GM23338 (cell line): ENCODE measurements around the gene WSCD1. TPM values are rescaled to one million over a fixed set of nuclear protein-coding genes. Genes with fewer than 3 reads are reported as not detected.

Source experiments
- ATAC-seq: fragments of 200-7000 bp; cut with Tn5 transposase; 3 replicates; pipeline ENCODE4 v1.9.1; 2020
- DNase-seq: peaks from one replicate; pipeline ENCODE4 v3.0.0-alpha.2; 2015; ENCODE audit warnings: low spot score
- H2AFZ ChIP-seq: fragments of 200-600 bp; sonication (generic); 2 replicates; pipeline ENCODE4 v1.8.0; 2016; ENCODE audit warnings: antibody characterized with exemption, mild to moderate bottlenecking, moderate library complexity
- H3F3A ChIP-seq: fragments of 200-600 bp; sonication (generic); replicated peaks from 2 replicates; pipeline ENCODE4 v1.8.0; 2017; ENCODE audit warnings: antibody characterized with exemption, mixed run types, low read depth
- H3K27ac ChIP-seq: fragments of 200-600 bp; sonication (generic); 2 replicates; pipeline ENCODE4 v1.6.1; 2016; ENCODE audit warnings: low read depth
- H3K27me3 ChIP-seq: fragments of 200-600 bp; sonication (generic); 2 replicates; pipeline ENCODE4 v1.8.0; 2016; ENCODE audit warnings: mild to moderate bottlenecking, mixed run types, moderate library complexity; ENCODE audit not compliant: insufficient read depth
- H3K36me3 ChIP-seq: fragments of 200-600 bp; sonication (generic); 2 replicates; pipeline ENCODE4 v1.8.0; 2016; ENCODE audit warnings: mild to moderate bottlenecking; ENCODE audit not compliant: insufficient read depth
- H3K4me1 ChIP-seq: fragments of 200-600 bp; sonication (generic); 2 replicates; pipeline ENCODE4 v1.8.0; 2016; ENCODE audit warnings: mild to moderate bottlenecking, moderate library complexity; ENCODE audit not compliant: insufficient read depth
- H3K4me2 ChIP-seq: fragments of 200-600 bp; sonication (generic); 2 replicates; pipeline ENCODE4 v1.7.1; 2017; ENCODE audit warnings: mixed run types
- H3K4me3 ChIP-seq: fragments of 200-600 bp; sonication (generic); 2 replicates; pipeline ENCODE4 v1.6.1; 2016; ENCODE audit warnings: mixed run types
- H3K79me2 ChIP-seq: fragments of 200-600 bp; sonication (generic); replicated peaks from 2 replicates; pipeline ENCODE4 v1.8.0; 2017; ENCODE audit warnings: mild to moderate bottlenecking; ENCODE audit not compliant: insufficient read depth
- H3K9me2 ChIP-seq: fragments of 200-600 bp; sonication (generic); 2 replicates; pipeline ENCODE4 v1.8.0; 2017; ENCODE audit not compliant: insufficient read depth
- H4K20me1 ChIP-seq: fragments of 200-600 bp; sonication (generic); replicated peaks from 2 replicates; pipeline ENCODE4 v1.8.0; 2017; ENCODE audit warnings: mild to moderate bottlenecking; ENCODE audit not compliant: insufficient read depth
- H3K27ac Mint-ChIP-seq: 2 replicates; pipeline ENCODE4 v1.8.0; 2020; ENCODE audit warnings: inconsistent platforms, mild to moderate bottlenecking, moderate library complexity, mixed read lengths
- H3K27me3 Mint-ChIP-seq: 3 replicates; pipeline ENCODE4 v1.8.0; 2022; ENCODE audit warnings: low read depth, mild to moderate bottlenecking, moderate library complexity, mixed read lengths, inconsistent platforms; ENCODE audit not compliant: insufficient read depth, poor library complexity
- H3K36me3 Mint-ChIP-seq: 3 replicates; pipeline ENCODE4 v1.8.0; 2021; ENCODE audit warnings: low read depth, mild to moderate bottlenecking, inconsistent platforms, moderate library complexity, mixed read lengths
- H3K4me1 Mint-ChIP-seq: 3 replicates; pipeline ENCODE4 v1.8.0; 2020; ENCODE audit warnings: mild to moderate bottlenecking, inconsistent platforms, mixed read lengths
- H3K4me3 Mint-ChIP-seq: 3 replicates; pipeline ENCODE4 v1.8.0; 2021; ENCODE audit warnings: moderate library complexity, mild to moderate bottlenecking, inconsistent platforms, mixed read lengths
- H3K9me3 Mint-ChIP-seq: 3 replicates; pipeline ENCODE4 v1.8.0; 2020; ENCODE audit warnings: moderate library complexity, mild to moderate bottlenecking, inconsistent platforms, mixed read lengths
- CREB1 ChIP-seq: fragments of 250-450 bp; sonication (Bioruptor Pico); IDR thresholded peaks from 2 replicates; pipeline ENCODE4 v1.5.0; 2020; ENCODE audit warnings: low read depth, mild to moderate bottlenecking, moderate library complexity
- CTCF ChIP-seq, 2 experiments: fragments of 200-600 bp in 1 of 2; sonication (generic) in 1 of 2; conservative IDR thresholded peaks; 2 replicates each; pipeline versions ENCODE4 v1.5.1 to v1.6.1; 2016 to 2017; ENCODE audit warnings: antibody characterized with exemption in 2 of 2, low read depth in 2 of 2, mild to moderate bottlenecking in 2 of 2, moderate library complexity in 1 of 2
- ETS1 ChIP-seq: IDR thresholded peaks from 2 replicates; pipeline ENCODE4 v1.6.1; 2016; ENCODE audit warnings: antibody characterized with exemption
- EZH2 ChIP-seq: fragments of 200-600 bp; sonication (generic); IDR thresholded peaks from one replicate; pipeline ENCODE4 v1.8.0; 2017; ENCODE audit warnings: antibody characterized with exemption, mild to moderate bottlenecking, low read depth; ENCODE audit not compliant: unreplicated experiment
- NANOG ChIP-seq: IDR thresholded peaks from 2 replicates; pipeline ENCODE4 v1.6.1; 2016; ENCODE audit warnings: antibody characterized with exemption, borderline replicate concordance
- POLR2AphosphoS5 ChIP-seq: IDR thresholded peaks from 2 replicates; pipeline ENCODE4 v1.6.1; 2016; ENCODE audit warnings: antibody characterized with exemption, low read depth
- REST ChIP-seq: IDR thresholded peaks from one replicate; pipeline ENCODE4 v1.6.1; 2018; ENCODE audit warnings: antibody characterized with exemption; ENCODE audit not compliant: unreplicated experiment
- STAT1 ChIP-seq: IDR thresholded peaks from one replicate; pipeline ENCODE4 v1.6.1; 2016; ENCODE audit warnings: antibody characterized with exemption; ENCODE audit not compliant: unreplicated experiment
- ZNF114 ChIP-seq: fragments of 250-450 bp; sonication (Bioruptor Pico); IDR thresholded peaks from 2 replicates; pipeline ENCODE4 v1.5.0; 2020; ENCODE audit warnings: mild to moderate bottlenecking, moderate library complexity
- ZNF331 ChIP-seq: fragments of 250-450 bp; sonication (Bioruptor Pico); IDR thresholded peaks from 2 replicates; pipeline ENCODE4 v1.5.0; 2020; ENCODE audit warnings: low read depth, mild to moderate bottlenecking, moderate library complexity
- ZNF462 ChIP-seq: fragments of 250-450 bp; sonication (Bioruptor Pico); IDR thresholded peaks from 2 replicates; pipeline ENCODE4 v1.5.0; 2020; ENCODE audit warnings: mild to moderate bottlenecking, moderate library complexity
- polyA plus RNA-seq: library from polyadenylated mRNA; unstranded; fragments of >200 nt; fragmentation: Nextera tagmentation; extraction: Ambion mirVana; gene quantifications from 2 replicates; pipeline ENCODE4 v1.2.1, GENCODE V29; 2016
- total RNA-seq: library from RNA; depleted of rRNA; stranded (reverse); fragments of >200 nt; shearing (Covaris generic); gene quantifications from 2 replicates; pipeline ENCODE4 v1.2.3, GENCODE V29; 2014

The WSCD1 gene
- total and polyA plus RNA-seq, 2 experiments from 2014 or later = 6.1 to 38.9 TPM

GRCh38 chr17:6097005-6097279, 26.8 kb downstream of the WSCD1 start (continued):
- TF ChIP-seq REST (no peak), ZNF114 (CRISPR knock-in tag) (no peak)

GRCh38 chr17:6098050-6098822, 28.1 kb downstream of the WSCD1 start:
- DNase-seq = peak; percentile 36
- peaks cover 5% of the 10 kb centered on the region for H3K27me3 Mint-ChIP-seq
- peak; percentile 58 for ATAC-seq
- Histone ChIP-seq H3K27ac (no peak overlapping the region; the same call in 1 of the 2 replicates), H3K4me1 (peaks cover 39% of the 10 kb centered on the region), H3K79me2 (no peaks in the 10 kb centered on the region), H4K20me1 (no peaks in the 10 kb centered on the region), H3K9me2 (no peaks in the 10 kb centered on the region), H3K36me3 (no peaks in the 10 kb centered on the region), H3F3A (no peaks in the 10 kb centered on the region; the same call in 1 of the 2 replicates), H3K27me3 (no peaks in the 10 kb centered on the region), H2AFZ (no peak overlapping the region), H3K4me2 (no peak overlapping the region), H3K4me3 (no peak overlapping the region)
- H3K4me3 Mint-ChIP-seq = no peak overlapping the region
- H3K9me3 Mint-ChIP-seq = no peaks in the 10 kb centered on the region; the same call in 2 of the 3 replicates
- H3K27ac Mint-ChIP-seq = peak overlapping the region; percentile 61
- peaks cover 46% of the 10 kb centered on the region for H3K4me1 Mint-ChIP-seq
- peaks cover 54% of the 10 kb centered on the region for H3K36me3 Mint-ChIP-seq
- TF ChIP-seq EZH2 (no peak), CREB1 (CRISPR knock-in tag) (no peak), POLR2AphosphoS5 (no peak), ZNF331 (CRISPR knock-in tag) (no peak), CTCF (conservative IDR thresholded peaks at IDR 0.05; ENCODE audit: low read depth in 2 of 2) (no peak), ETS1 (no peak), NANOG (no peak), STAT1 (no peak), ZNF462 (CRISPR knock-in tag) (no peak)
